Cortex of kidney (tissue), 1 donor: ENCODE measurements around the gene ABCC2.
"Not testable (repeated sequence)": the region's sequence is repeated elsewhere in the genome, so short reads cannot be mapped to it uniquely, and the experiment has no call there.

Source experiments
- DNase-seq: peaks from one replicate; lab custom pipeline; 2025; lab: John Stamatoyannopoulos, UW

ABCC2 gene

DNA sequence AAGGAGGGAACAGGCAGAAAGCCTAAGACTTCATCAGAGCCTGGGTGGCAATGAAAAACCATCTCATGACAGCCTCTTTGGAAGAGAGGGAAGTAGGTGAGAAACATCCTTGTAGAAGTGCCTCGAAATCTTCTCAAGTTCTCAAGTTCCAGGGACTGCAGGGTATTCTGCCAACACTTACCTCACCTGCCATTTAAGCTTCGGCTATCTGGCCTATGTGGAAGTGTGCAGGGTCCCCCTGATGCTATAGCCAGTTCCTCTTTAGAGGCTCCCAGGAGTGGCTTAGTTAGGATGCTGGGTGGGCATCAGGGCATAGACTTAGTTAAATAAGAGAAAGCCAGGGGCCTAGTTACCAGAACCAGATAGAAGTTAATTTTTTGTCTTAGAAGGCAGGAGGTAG is 27.0 kb downstream of the ABCC2 start:
- DNase-seq = no peak

GRCh38 chr10:99809931-99810615 is 27.6 kb downstream of the ABCC2 start:
- no peak for DNase-seq

- DNase-seq = no peak
These were observed 29.7 kb downstream of the ABCC2 start for GRCh38 chr10:99812177-99812576.

GRCh38 chr10:99814143-99814542 is 31.7 kb downstream of the ABCC2 start:
- DNase-seq = no peak

DNA sequence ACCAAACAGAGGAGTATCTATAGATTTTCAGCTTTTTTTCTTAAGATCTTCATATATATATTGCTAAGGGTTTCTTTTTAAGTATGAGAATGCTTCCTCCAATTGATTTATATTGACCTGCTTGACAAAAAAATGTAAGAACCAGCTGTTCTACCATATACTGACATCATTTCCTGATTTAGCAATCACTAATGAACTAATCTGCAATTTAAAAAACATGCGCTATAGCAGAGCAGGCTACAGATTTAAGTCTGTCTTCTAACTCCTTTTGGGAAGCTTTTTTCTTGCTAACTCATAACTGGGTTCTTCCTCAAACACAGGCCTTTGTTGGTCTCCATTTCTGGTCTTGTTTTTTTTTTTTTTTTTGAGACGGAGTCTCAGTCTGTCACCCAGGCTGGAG is 33.2 kb downstream of the ABCC2 start:
- no peak for DNase-seq

GRCh38 chr10:99827936-99828335 is 45.5 kb downstream of the ABCC2 start:
- no peak for DNase-seq

GRCh38 chr10:99828464-99828863 is 46.0 kb downstream of the ABCC2 start:
- DNase-seq = no peak

DNA sequence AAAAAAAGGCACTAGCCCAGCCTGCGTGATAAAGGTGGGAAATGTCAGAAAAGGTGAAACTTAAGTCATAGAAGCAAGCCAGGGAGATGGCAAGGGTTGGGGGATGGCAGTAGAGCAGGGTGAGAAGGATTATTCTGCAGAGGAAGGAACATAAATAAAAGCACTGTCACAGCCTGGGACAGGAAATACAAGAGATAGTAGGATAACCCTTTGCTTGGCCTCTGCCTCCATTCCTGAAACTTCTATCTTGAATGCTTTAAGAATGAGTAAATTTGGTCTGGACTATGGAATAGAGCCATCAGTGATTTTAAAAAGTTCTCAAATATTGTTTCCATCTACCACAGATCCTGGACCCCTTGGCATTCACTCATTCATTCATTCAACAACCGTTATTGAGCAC is 50.0 kb downstream of the ABCC2 start:
- no peak for DNase-seq

DNA sequence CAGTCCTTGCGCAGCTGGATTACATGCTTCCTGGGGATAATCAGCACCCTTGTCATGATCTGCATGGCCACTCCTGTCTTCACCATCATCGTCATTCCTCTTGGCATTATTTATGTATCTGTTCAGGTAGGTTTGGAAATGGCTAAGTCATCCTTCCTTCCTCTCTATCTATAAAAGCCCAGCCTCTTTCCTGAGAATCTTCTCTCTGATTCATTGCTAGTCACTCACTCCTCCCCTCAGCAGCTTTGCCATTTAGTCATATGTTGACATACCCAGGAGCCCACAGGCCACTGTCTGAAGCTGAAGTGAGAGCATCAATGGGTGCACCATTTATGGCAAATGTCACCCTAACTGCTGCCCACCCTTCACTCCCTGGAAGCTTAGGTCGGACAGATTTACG is 52.0 kb downstream of the ABCC2 start:
- DNase-seq = no peak

DNA sequence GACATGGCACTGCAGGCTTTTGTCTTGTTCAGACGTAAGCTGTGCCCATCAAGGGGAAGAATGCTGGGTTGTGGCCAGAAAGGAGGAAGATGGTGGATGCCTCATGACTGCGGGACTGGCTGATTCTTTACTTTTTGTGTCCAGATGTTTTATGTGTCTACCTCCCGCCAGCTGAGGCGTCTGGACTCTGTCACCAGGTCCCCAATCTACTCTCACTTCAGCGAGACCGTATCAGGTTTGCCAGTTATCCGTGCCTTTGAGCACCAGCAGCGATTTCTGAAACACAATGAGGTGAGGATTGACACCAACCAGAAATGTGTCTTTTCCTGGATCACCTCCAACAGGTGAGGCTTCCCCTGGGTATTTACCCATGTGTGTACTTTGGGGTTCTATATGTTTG is 53.5 kb downstream of the ABCC2 start:
- no peak for DNase-seq

GRCh38 chr10:99836711-99837110 is 54.3 kb downstream of the ABCC2 start:
- no peak for DNase-seq

DNA sequence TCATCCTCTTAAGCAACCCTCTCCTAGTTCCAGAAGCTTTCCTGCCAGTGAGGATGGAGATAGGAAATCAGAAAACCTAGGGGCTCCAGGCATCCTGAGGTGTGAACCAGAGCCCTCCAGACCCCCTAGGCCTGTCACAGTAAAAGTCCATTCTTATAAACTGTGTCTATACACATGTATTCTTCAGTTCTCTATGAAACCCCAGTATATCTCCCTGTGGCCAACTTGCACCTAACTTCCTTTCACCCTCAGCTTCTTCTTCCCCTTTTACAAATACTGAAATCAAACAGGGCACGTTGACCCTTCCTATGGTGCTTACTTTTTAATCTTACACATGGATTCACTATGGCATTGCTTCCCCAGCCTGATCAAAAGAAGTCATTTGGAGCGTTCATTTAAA is 58.4 kb downstream of the ABCC2 start:
- not testable (repeated sequence) for DNase-seq

GRCh38 chr10:99841746-99842145 is 59.3 kb downstream of the ABCC2 start:
- no peak for DNase-seq

DNA sequence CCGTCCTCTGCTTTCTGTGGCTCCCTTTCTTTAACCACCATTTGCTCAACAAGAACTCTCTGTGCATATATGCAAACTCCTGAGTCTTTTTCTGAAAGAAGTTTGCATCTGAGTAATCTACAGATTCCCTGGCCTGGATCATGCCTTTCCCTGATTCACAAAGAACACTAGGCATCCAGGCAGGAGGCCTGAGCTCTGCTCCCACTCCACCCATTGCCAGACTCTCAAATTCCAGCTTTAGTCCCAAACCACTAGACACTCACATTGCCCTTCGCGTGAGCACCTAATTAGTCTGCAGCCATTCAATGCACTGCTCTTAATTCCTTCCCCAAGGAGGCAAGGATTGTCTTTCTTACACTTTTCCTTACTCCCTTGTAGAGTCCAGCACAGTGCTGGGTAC is 60.9 kb downstream of the ABCC2 start:
- DNase-seq = no peak

DNA sequence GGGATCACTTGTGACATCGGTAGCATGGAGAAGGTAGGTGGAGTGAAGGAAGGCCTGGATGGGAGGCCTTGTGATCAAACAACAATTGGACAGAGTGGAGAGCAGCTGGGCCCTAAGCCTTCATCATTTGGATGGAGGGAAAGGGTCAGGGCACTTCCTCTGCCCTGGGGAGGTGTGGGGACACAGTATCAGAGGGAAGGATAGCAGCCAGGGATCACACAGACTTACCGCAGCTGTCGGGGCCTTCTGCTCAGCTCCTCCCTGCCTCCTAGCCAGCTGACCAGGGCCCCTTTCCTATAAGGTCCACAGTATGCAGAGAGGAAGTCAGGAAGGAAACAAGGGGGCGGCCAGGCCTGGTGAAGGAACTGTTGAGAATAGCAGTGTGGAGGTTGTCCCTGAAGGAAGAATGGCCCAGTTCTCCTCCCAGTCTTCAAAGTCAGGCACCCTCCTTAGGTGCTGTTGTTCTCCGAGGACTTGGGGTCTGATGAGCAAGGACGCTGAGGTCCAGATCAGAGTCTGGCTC is 62.1 kb downstream of the ABCC2 start:
- DNase-seq = no peak

- DNase-seq = no peak
These were observed 63.5 kb downstream of the ABCC2 start for GRCh38 chr10:99845837-99846382.

- no peak for DNase-seq
These were observed 66.6 kb downstream of the ABCC2 start for GRCh38 chr10:99849057-99849456.

- no peak for DNase-seq
These were observed 67.1 kb downstream of the ABCC2 start for GRCh38 chr10:99849536-99849935.

DNA sequence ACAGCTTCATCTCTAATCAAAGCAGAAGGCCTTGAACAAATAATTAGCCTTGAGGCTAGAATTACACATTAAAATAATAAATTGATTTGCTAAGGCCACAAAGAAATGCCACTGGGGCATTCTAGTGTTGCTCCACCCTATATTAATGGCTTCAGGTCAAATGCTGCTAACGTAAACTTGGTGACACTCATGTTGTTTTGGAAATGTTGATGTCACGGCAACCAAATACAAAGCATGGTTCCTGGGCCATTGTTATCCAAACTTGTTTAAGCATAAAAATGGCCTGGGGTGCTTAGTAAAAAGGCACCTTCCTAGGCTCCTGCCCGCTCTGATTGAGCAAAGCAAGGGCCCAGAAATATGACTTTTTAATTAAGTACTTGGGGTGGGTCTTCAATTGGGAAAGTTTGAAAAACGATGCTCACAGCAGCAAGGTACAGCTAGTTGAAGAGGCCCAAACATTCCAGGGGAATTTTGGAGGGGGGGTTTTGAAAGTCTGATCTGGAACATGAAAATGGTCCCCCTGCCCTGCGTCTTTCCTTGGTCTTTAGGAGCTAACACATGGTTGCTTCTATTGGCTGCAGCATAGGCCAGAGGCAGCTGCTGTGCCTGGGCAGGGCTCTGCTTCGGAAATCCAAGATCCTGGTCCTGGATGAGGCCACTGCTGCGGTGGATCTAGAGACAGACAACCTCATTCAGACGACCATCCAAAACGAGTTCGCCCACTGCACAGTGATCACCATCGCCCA is 67.8 kb downstream of the ABCC2 start:
- no peak for DNase-seq

DNA sequence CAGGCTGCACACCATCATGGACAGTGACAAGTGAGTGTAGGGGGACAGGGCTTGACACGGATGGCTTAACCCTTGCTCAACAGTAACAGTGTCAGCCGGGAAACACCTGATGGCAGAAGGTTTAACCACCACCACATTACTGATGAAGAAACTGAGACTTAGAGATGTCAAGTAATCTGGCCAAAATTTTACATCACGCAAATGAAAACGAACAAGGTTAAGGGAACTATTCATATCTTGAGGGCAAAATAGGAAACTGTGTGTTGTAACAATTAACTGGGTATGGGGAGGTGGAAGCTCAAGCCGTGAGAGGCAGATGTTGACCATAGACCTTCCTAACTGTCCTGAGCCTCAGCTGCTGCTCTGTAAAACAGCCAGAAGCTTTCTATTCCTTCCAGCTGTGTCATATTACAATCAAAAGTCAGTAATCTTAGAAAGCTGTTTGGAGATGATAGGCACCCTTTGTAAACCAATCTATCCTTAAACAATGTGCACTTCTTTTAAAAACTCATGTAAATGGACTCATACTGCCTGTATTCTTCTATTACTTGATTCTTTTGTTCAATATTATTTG is 68.4 kb downstream of the ABCC2 start:
- no peak for DNase-seq

DNA sequence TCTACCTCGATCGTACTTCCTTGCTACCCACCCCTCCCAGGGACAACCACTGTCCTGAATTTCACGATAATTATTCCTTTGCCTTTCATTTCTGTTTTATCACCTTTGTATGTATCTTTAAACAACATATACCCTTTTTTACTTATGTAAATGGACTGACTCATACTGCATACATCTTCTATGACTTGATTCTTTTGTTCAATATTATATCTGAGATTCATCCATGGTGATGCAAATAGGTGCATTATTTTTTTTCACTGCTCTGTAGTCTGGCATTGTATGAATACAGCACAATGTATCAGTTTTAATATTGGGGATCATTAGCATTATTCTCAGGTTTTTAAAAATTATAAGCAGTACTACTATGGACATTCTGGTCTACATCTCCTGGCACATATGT is 69.4 kb downstream of the ABCC2 start:
- no peak for DNase-seq

- DNase-seq = no peak
These were observed 70.2 kb downstream of the ABCC2 start for GRCh38 chr10:99852481-99853213.
